ENCODE measurements around the gene HDAC9.

- no peak for TF ChIP-seq POLR2A (IDR thresholded peaks at IDR 0.05)
- TF ChIP-seq, protein P1, sequence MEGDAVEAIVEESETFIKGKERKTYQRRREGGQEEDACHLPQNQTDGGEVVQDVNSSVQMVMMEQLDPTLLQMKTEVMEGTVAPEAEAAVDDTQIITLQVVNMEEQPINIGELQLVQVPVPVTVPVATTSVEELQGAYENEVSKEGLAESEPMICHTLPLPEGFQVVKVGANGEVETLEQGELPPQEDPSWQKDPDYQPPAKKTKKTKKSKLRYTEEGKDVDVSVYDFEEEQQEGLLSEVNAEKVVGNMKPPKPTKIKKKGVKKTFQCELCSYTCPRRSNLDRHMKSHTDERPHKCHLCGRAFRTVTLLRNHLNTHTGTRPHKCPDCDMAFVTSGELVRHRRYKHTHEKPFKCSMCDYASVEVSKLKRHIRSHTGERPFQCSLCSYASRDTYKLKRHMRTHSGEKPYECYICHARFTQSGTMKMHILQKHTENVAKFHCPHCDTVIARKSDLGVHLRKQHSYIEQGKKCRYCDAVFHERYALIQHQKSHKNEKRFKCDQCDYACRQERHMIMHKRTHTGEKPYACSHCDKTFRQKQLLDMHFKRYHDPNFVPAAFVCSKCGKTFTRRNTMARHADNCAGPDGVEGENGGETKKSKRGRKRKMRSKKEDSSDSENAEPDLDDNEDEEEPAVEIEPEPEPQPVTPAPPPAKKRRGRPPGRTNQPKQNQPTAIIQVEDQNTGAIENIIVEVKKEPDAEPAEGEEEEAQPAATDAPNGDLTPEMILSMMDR (IDR thresholded peaks at IDR 0.05) = no peak
Measured at GRCh38 chr7:18555968-18556367, 60.4 kb downstream of the HDAC9 start.

Data from gastroesophageal sphincter (tissue), 3 donors.